ENCODE data around the gene DNA2. TPM values are rescaled to one million over a fixed set of nuclear protein-coding genes. Genes with fewer than 3 reads are reported as not detected.
"Not testable (repeated sequence)": the region's sequence is repeated elsewhere in the genome, so short reads cannot be mapped to it uniquely, and the experiment has no call there.

The DNA2 gene
- total RNA-seq, 1 donor from 2014 or later = 6.7 TPM

- intact Hi-C loops (cut with DNase I) = no loop called here
- no peak for ATAC-seq
- DNase-seq (ENCODE audit: low spot score) = no peak
These were observed 10.7 kb downstream of the DNA2 start for GRCh38 chr10:68461032-68461431.

- intact Hi-C loops (cut with DNase I); ATAC-seq: not testable (repeated sequence)
- peak; percentile 63 for DNase-seq (ENCODE audit: low spot score)
These were observed 22.1 kb downstream of the DNA2 start for GRCh38 chr10:68449698-68450097.

- DNase-seq (ENCODE audit: low spot score) (no peak), ATAC-seq (no peak)
- intact Hi-C loops (cut with DNase I) = no loop called here
These were observed 25.6 kb downstream of the DNA2 start for GRCh38 chr10:68446179-68446578.

- intact Hi-C loops (cut with DNase I) = no loop called here
- DNase-seq (ENCODE audit: low spot score) (no peak), ATAC-seq (no peak)
These were observed 28.8 kb downstream of the DNA2 start for GRCh38 chr10:68442971-68443370.

- ATAC-seq = no peak
- intact Hi-C loops (cut with DNase I) = no loop called here
- no peak for DNase-seq (ENCODE audit: low spot score)
These were observed 30.9 kb downstream of the DNA2 start for GRCh38 chr10:68440898-68441297.

GRCh38 chr10:68435803-68436202, 36.0 kb downstream of the DNA2 start:
- ATAC-seq (no peak), DNase-seq (ENCODE audit: low spot score) (no peak)
- intact Hi-C loops (cut with DNase I) = no loop called here

- no peak for ATAC-seq
- intact Hi-C loops (cut with DNase I) = no loop called here
- DNase-seq (ENCODE audit: low spot score) = no peak
These were observed 37.1 kb downstream of the DNA2 start for GRCh38 chr10:68434657-68435056.

- ATAC-seq (no peak), DNase-seq (ENCODE audit: low spot score) (no peak)
- intact Hi-C loops (cut with DNase I) = no loop called here
These were observed 43.2 kb downstream of the DNA2 start for GRCh38 chr10:68428396-68429104.

- ATAC-seq = no peak
- DNase-seq (ENCODE audit: low spot score) = no peak
- intact Hi-C loops (cut with DNase I) = no loop called here
These were observed 47.2 kb downstream of the DNA2 start for GRCh38 chr10:68424454-68425014.

GRCh38 chr10:68423522-68423921, 48.3 kb downstream of the DNA2 start:
- no peak for ATAC-seq
- DNase-seq (ENCODE audit: low spot score) = no peak

GRCh38 chr10:68419376-68419775, 52.4 kb downstream of the DNA2 start:
- DNase-seq (ENCODE audit: low spot score) = no peak
- intact Hi-C loops (cut with DNase I) = no loop called here

More at GRCh38 chr10:68423522-68423921, 48.3 kb downstream of the DNA2 start:
- intact Hi-C loops (cut with DNase I) = no loop called here

GRCh38 chr10:68408898-68409518, 62.8 kb downstream of the DNA2 start:
- intact Hi-C loops (cut with DNase I) = no loop called here
- DNase-seq (ENCODE audit: low spot score) = no peak
- ATAC-seq = no peak

More at GRCh38 chr10:68419376-68419775, 52.4 kb downstream of the DNA2 start:
- ATAC-seq = no peak

- peak; percentile 86 for DNase-seq (ENCODE audit: low spot score)
- intact Hi-C loops (cut with DNase I) = no loop called here
- ATAC-seq = peak; percentile 94
These were observed 64.8 kb downstream of the DNA2 start, which contains the start of gene RUFY2 for GRCh38 chr10:68406815-68407548. TSS of gene RUFY2 (minus strand) at chr10:68407277. CDS start at chr10:68407189, 88 bp downstream.

GRCh38 chr10:68406111-68406814, 65.5 kb downstream of the DNA2 start:
- ATAC-seq = peak; percentile 78
- intact Hi-C loops (cut with DNase I) = no loop called here
- DNase-seq (ENCODE audit: low spot score) = peak; percentile 66

GRCh38 chr10:68403701-68404100, 68.1 kb downstream of the DNA2 start:
- DNase-seq (ENCODE audit: low spot score) = no peak
- intact Hi-C loops (cut with DNase I) = no loop called here
- no peak for ATAC-seq

GRCh38 chr10:68402276-68402675, 69.5 kb downstream of the DNA2 start:
- DNase-seq (ENCODE audit: low spot score) = no peak
- no peak for ATAC-seq
- intact Hi-C loops (cut with DNase I) = no loop called here

- DNase-seq (ENCODE audit: low spot score) (no peak), ATAC-seq (no peak)
- intact Hi-C loops (cut with DNase I) = no loop called here
These were observed 74.8 kb downstream of the DNA2 start for GRCh38 chr10:68397005-68397404.

- intact Hi-C loops (cut with DNase I) = no loop called here
- ATAC-seq = no peak
- no peak for DNase-seq (ENCODE audit: low spot score)
These were observed 86.0 kb downstream of the DNA2 start for GRCh38 chr10:68385740-68386139.

- intact Hi-C loops (cut with DNase I) = no loop called here
- ATAC-seq = no peak
- no peak for DNase-seq (ENCODE audit: low spot score)
These were observed 100.2 kb downstream of the DNA2 start for GRCh38 chr10:68371604-68372003.

All from sciatic nerve (tissue), 2 donors.